Activated CD8-positive, alpha-beta T cell treated with anti-CD3 and anti-CD28 coated beads for 36 hours (primary cell): ENCODE measurements around the gene PTPRS. TPM values are rescaled to one million over a fixed set of nuclear protein-coding genes. Genes with fewer than 3 reads are reported as not detected.

Experiments
- ATAC-seq: fragments of 200-7000 bp; cut with Tn5 transposase; one replicate; pipeline ENCODE4 v1.10.0; 2021; ENCODE audit warnings: mild to moderate bottlenecking, moderate library complexity
- CTCF ChIA-PET: fragments of 350-600 bp; sonication (Branson Sonifier 250); formaldehyde crosslinking; loops from one replicate; lab custom pipeline; 2021; ENCODE audit warnings: antibody characterized with exemption; lab: Charles Lee
- POLR2A ChIA-PET: fragments of 350-600 bp; sonication (Branson Sonifier 250); formaldehyde crosslinking; loops from one replicate; lab custom pipeline; 2021; ENCODE audit warnings: antibody characterized with exemption; lab: Charles Lee
- DNase-seq: peaks from one replicate; pipeline ENCODE4 v3.0.0-alpha.2; 2020
- H3K27ac Mint-ChIP-seq: one replicate; pipeline ENCODE4 v1.8.0; 2021; ENCODE audit warnings: mild to moderate bottlenecking, mixed read lengths
- H3K27me3 Mint-ChIP-seq: one replicate; pipeline ENCODE4 v1.8.0; 2021; ENCODE audit warnings: mixed read lengths
- H3K36me3 Mint-ChIP-seq: one replicate; pipeline ENCODE4 v1.8.0; 2021; ENCODE audit warnings: low read depth, mixed read lengths
- H3K4me1 Mint-ChIP-seq: one replicate; pipeline ENCODE4 v1.8.0; 2021; ENCODE audit warnings: low read depth, mixed read lengths
- H3K4me3 Mint-ChIP-seq: one replicate; pipeline ENCODE4 v1.8.0; 2021; ENCODE audit warnings: mild to moderate bottlenecking, moderate library complexity, mixed read lengths
- H3K9me3 Mint-ChIP-seq: one replicate; pipeline ENCODE4 v1.8.0; 2021; ENCODE audit warnings: mixed read lengths
- intact Hi-C: fragments of 100-400 bp; cut with micrococcal nuclease; formaldehyde crosslinking; loops from one replicate; pipeline ENCODE4 v1.10.0; 2022
- total RNA-seq, 2 experiments: library from RNA; stranded (reverse); gene quantifications; one replicate each; pipeline ENCODE4 v1.2.3, GENCODE V29; 2021
- TF ChIP-seq, protein P1 (sequence below): fragments of 200-600 bp; IDR thresholded peaks from one replicate; pipeline ENCODE4 v1.8.0; 2022; ENCODE audit warnings: antibody characterized with exemption, mild to moderate bottlenecking

The PTPRS gene
- total RNA-seq, 2 experiments from 2014 or later, result 2.6 to 2.8 TPM

DNA sequence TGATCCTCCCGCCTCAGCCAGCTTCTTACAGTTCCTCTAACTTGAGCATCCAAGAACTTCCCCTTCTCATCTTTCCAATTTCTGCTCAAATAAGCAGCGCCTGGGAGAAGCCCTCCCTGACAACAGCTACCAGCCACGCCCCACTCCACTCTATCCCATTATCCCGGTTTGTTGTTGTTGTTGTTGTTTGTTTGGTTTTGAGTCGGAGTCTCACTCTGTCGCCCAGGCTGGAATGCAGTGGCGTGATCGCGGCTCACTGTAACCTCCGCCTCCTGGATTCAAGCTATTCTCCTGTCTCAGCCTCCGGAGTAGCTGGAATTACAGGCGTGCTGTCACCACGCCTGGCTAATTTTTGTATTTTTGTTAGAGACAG is 822 bp upstream of the PTPRS start:
- intact Hi-C loops, result no loop called here
- ATAC-seq (no peak), DNase-seq (no peak)
- Mint-ChIP-seq H3K4me3 (peak overlapping the region; percentile 40), H3K4me1 (peaks cover 14% of the 10 kb centered on the region), H3K27ac (no peak overlapping the region), H3K9me3 (no peaks in the 10 kb centered on the region), H3K27me3 (peaks cover 30% of the 10 kb centered on the region), H3K36me3 (no peaks in the 10 kb centered on the region)
- ChIA-PET POLR2A (interaction anchor here (2.1 kb wide), 1 partner anchor 13 kb away, joined by 7 read pairs; no protein-coding TSS in a partner anchor), CTCF (no interaction called here)
- TF ChIP-seq, protein P1, sequence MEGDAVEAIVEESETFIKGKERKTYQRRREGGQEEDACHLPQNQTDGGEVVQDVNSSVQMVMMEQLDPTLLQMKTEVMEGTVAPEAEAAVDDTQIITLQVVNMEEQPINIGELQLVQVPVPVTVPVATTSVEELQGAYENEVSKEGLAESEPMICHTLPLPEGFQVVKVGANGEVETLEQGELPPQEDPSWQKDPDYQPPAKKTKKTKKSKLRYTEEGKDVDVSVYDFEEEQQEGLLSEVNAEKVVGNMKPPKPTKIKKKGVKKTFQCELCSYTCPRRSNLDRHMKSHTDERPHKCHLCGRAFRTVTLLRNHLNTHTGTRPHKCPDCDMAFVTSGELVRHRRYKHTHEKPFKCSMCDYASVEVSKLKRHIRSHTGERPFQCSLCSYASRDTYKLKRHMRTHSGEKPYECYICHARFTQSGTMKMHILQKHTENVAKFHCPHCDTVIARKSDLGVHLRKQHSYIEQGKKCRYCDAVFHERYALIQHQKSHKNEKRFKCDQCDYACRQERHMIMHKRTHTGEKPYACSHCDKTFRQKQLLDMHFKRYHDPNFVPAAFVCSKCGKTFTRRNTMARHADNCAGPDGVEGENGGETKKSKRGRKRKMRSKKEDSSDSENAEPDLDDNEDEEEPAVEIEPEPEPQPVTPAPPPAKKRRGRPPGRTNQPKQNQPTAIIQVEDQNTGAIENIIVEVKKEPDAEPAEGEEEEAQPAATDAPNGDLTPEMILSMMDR, result no peak

DNA sequence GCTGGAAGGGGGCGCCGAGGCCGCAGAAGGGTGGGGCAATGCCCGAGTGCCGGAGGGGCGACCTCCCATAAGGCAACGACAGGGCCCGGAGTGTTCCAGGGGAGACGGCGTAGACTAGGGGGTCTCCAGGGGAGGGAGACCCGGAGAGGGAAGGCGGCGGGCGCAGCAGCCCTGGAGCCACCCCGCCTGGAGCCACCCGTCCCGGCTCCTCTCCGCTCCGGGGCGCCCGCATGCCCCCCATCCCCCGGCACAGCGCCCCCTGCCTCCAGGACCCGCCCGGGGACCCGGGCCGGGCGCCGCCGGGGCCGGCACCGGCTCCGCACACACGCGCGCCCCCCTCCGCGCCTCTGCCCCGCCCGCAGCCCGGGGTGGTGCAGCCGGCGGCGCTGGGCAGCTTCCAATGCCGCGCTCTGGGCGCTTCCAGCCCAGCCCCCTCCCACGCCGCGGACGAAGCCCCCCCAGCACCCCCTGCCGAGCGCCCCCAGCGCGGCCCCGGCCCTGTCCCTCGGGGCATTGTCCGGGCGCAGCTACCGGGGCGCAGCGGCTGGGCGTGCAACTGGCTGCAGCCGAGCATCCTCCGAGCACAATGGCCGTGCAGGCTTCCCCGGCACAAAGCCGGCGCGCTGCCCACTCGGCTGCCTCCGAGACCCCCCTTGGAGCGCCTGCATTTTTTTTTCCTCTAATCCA is 519 bp downstream of the PTPRS start:
- CTCF ChIA-PET, result no interaction called here
- Mint-ChIP-seq H3K36me3 (no peaks in the 10 kb centered on the region), H3K9me3 (no peaks in the 10 kb centered on the region), H3K4me1 (peaks cover 10% of the 10 kb centered on the region), H3K27me3 (peaks cover 42% of the 10 kb centered on the region), H3K4me3 (peak overlapping the region; percentile 38), H3K27ac (no peak overlapping the region)
- ATAC-seq (peak; percentile 51), DNase-seq (no peak)
- TF ChIP-seq, protein P1, result no peak
- POLR2A ChIA-PET, result no interaction called here
- intact Hi-C loops, result no loop called here

DNA sequence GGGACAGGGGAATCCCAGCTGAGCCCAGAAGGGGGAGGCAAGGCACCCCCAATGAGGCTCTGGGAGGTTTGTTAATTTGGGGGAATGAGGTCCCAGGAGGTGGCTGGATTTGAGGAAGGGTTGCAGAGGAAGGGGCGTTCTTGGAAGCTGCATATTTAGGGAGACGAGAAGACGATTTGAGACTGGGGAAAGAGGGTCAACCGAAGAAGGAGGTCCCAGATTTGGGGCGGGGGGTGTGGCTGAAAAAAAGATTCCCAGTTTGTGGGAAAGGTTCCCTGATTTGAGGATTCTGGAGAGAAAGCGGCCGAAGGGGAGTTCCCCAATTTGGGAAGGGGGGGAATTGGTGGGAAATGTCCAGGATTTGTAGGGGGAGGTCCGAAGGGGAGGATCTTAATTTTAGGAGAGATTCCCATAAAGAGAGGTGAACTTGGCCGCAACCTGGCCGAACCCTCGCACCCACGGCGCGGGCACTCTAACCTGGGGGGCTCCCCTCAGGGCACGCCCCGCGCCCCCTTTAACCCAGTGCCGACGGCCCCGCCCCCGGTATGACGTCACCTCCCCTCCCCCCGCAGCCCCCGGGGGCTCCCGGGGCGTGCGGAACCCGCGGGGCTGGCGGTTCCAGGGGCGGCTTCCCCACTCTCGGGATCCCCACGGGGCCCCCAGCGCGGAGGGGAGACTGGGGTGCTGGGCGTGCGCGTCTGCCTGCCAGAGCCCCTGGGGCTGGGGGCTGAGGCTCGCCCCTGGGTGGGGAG is 1.2 kb downstream of the PTPRS start:
- Mint-ChIP-seq H3K9me3 (no peaks in the 10 kb centered on the region), H3K36me3 (no peaks in the 10 kb centered on the region), H3K27ac (no peak overlapping the region), H3K4me1 (peaks cover 10% of the 10 kb centered on the region), H3K27me3 (peaks cover 48% of the 10 kb centered on the region), H3K4me3 (peak overlapping the region; percentile 49)
- DNase-seq (no peak), ATAC-seq (no peak)
- POLR2A ChIA-PET, result interaction anchor here (0.7 kb wide), 1 partner anchor 150 kb away, joined by 3 read pairs; no protein-coding TSS in a partner anchor
- TF ChIP-seq, protein P1, result no peak
- intact Hi-C loops, result no loop called here
- CTCF ChIA-PET, result no interaction called here

DNA sequence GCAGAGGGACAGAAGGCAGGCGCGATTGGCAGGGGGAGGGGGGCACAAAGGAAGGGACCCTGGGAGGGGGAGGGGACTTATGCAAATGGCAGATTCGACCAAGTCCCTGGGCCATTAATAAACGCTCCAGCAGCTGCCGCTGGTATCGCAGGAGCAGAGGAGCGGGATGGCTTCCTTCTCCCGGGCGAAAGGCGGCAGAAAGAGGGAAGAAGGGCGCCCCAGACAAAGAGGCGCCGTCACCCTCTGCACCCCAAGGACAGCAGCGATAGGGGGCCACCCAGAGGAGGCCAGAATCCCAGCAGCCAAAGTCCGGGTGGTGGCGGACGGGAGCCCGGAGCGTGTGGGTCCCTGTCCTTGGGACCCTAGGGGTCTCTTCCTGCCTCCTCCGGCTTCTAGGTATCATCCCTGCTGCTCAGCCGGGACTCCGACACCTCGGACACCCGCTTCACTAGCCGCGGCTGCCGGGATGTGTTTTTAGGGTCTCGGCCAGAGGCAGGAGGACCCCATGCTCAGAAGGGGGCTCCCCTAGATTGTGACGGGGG is 1.9 kb downstream of the PTPRS start:
- Mint-ChIP-seq H3K4me1 (peaks cover 10% of the 10 kb centered on the region), H3K9me3 (no peaks in the 10 kb centered on the region), H3K36me3 (no peaks in the 10 kb centered on the region), H3K4me3 (peak overlapping the region; percentile 49), H3K27me3 (peaks cover 52% of the 10 kb centered on the region), H3K27ac (no peak overlapping the region)
- CTCF ChIA-PET, result interaction anchor here (1.3 kb wide), 1 partner anchor 10 kb away, joined by 3 read pairs; no protein-coding TSS in a partner anchor
- intact Hi-C loops, result no loop called here
- POLR2A ChIA-PET, result interaction anchor here (0.7 kb wide), 1 partner anchor 149 kb away, joined by 3 read pairs; no protein-coding TSS in a partner anchor
- no peak for DNase-seq
- TF ChIP-seq, protein P1, result no peak
- ATAC-seq, result no peak
